Fibroblast of the aortic adventitia (primary cell): ENCODE data around the gene MORC2. TPM values are rescaled to one million over a fixed set of nuclear protein-coding genes. Genes with fewer than 3 reads are reported as not detected.

Source experiments
- DNase-seq: peaks from one replicate; pipeline ENCODE4 v3.0.0-alpha.2; 2010; ENCODE audit warnings: low read depth
- H3K4me3 ChIP-seq: 2 replicates; pipeline ENCODE4 v1.5.1; 2011; ENCODE audit warnings: low read depth, mild to moderate bottlenecking, control low read depth, low read length, moderate library complexity
- total RNA-seq: library from RNA; depleted of rRNA; stranded (reverse); fragments of >200 nt; gene quantifications from 2 replicates; pipeline ENCODE4 v1.2.3, GENCODE V29; 2012; ENCODE audit warnings: low replicate concordance
- TF ChIP-seq, protein P1 (sequence below): IDR thresholded peaks from 2 replicates; pipeline ENCODE4 v1.5.1; 2011; ENCODE audit warnings: mild to moderate bottlenecking, low read length, control low read depth, inconsistent platforms; ENCODE audit not compliant: insufficient read depth

Gene MORC2
- total RNA-seq, 1 donor = 17.7 TPM

DNA sequence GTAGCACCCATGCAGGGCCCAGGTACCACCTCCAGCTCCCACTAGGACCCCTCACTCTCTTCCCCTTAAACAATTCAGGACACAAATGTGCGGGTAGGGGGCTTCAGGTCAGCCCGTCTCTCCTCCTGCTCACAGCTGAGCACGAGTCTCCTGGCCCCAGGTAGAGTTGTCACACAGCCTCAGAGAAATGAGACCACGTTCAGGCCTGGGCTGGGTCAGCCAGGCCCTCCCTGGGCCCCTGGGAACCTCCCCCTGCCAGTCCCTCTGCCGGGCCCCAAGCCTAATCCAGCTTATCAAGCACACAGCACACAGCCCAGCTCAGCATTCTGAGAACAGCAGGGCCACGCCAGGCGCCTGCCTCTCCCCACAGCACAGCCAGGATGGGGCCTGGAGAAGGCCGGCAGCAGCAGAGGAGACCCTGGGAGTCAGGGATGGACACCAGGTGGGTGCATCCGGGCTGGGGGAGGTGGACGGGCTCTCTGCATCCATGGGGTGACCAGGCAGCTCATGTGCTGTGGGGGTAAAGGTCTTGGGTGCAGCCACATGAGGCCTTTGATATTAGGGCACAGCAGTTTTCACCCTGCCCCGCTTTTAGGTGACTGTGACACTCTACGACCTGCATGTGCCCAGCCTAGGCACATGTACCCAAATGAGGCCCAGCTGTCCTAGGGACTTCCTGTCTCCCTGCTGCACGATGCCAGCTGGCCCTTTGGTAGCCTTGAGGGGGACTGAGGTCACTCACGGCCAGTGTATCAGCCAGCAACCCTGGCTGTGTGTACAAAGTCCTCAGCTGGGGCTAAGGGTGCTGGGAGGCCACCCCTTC lies 87.0 kb downstream of the MORC2 start:
- no peak overlapping the region for H3K4me3 ChIP-seq
- TF ChIP-seq, protein P1, sequence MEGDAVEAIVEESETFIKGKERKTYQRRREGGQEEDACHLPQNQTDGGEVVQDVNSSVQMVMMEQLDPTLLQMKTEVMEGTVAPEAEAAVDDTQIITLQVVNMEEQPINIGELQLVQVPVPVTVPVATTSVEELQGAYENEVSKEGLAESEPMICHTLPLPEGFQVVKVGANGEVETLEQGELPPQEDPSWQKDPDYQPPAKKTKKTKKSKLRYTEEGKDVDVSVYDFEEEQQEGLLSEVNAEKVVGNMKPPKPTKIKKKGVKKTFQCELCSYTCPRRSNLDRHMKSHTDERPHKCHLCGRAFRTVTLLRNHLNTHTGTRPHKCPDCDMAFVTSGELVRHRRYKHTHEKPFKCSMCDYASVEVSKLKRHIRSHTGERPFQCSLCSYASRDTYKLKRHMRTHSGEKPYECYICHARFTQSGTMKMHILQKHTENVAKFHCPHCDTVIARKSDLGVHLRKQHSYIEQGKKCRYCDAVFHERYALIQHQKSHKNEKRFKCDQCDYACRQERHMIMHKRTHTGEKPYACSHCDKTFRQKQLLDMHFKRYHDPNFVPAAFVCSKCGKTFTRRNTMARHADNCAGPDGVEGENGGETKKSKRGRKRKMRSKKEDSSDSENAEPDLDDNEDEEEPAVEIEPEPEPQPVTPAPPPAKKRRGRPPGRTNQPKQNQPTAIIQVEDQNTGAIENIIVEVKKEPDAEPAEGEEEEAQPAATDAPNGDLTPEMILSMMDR = no peak
- no peak for DNase-seq

DNA sequence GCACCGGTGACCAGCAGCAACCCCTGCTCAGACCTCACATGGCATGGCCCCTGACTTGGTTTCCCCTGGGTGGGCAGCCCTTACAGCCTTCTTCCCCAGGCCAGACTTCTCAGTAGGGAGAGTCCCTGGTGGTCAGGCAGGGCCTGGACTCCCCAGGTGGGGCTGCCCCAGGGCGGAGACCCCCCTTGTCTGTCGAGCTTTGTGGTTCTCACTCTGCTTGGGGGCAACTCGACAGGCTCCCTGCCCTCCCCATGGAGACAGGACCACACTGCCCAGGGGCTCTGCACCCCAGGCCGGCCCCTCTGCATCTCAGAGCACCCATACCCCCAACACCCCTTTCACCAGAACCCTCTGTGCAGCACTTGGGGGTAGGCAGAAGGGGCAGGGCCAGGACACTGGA lies 87.7 kb downstream of the MORC2 start:
- TF ChIP-seq, protein P1 = no peak
- H3K4me3 ChIP-seq = no peak overlapping the region
- no peak for DNase-seq

GRCh38 chr22:30880181-30880601 lies 88.4 kb downstream of the MORC2 start:
- TF ChIP-seq, protein P1 = no peak
- no peak overlapping the region for H3K4me3 ChIP-seq
- DNase-seq = no peak

GRCh38 chr22:30879415-30879797 lies 89.2 kb downstream of the MORC2 start:
- no peak for DNase-seq
- TF ChIP-seq, protein P1 = no peak
- H3K4me3 ChIP-seq = no peak overlapping the region

DNA sequence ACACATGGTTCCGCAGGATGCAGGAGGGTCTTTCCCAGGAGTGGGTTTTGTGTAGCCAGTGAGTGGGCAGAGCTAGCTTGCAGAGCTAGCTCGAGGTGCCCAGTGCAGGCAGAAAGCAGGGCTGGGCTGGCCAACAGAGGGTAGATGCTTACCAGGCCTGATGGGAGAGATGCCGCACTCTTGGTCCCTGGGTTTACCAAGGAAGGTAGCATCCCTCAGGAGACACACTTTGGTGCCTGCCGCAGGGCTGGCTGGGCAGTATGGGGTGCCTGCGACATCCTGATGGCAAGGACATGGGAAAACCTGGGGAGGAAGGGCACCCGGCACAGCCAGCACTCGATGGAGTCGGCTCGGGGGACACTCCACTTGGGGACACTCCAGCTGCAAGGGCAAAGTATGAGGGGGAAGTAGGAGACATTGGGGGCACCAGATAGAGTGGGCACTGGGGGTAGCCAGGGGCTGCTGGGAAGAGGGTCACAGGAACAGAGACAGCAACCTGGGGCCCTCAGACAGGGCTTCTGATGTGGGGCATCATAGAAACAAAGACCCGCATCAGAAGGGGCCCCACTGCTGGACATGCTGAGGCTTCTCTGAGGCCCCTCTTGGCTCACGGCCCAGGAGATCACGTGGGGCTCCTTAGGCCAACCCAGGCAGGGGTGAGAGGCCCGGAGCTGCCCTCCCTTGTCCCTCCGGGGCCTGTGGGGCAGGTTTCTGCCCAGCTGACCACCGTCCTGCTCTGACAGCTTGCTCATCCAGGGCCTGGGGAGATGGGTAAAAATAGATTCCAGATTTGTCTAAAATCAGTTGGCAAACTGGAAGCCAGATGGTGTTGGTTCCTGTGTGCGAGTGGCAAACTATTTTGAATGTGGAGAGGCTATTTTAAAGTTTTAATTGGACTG lies 89.8 kb downstream of the MORC2 start:
- no peak for DNase-seq
- no peak overlapping the region for H3K4me3 ChIP-seq
- TF ChIP-seq, protein P1 = no peak

DNA sequence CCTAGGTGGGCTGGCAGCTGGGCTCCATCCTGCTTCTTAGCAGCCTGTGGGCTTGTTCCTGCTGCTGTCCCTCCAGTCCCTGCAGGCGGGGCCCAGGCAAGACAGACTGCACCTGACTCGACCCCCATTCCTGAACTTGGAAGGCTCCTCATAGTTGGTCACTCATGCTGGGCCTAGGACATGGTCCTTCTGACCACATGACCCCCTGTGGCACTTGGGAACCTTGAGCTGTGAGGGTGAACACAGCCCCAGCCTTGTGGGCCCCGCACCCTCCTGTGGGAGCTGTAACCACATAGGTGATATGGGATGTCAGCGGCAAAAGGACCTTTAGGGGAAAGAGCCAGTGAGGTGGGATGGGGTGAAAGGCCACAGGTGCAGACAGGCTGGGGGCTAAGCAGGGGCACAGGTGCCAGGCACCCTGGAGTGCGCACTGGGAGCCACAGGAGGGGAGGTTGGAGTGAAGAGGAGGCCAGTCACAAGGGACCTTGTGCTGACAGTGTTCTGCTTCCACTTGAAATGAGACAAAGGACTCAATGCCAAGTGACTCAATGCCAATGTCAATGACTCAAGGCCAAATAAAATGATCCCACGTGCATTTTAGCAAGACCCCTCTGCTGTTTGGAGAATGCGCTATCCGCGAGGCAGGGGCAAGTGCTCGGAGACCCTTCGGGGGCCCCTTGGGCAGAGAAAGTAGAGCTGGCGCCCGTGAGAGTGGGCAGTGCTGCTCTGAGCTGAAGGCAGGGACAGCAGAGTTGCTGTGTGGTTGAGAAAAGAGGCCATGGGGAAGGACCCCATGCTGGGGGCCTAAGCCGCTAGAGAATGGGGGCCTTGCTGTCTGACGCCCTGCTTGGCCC lies 90.7 kb downstream of the MORC2 start:
- TF ChIP-seq, protein P1 = no peak
- H3K4me3 ChIP-seq = no peak overlapping the region
- DNase-seq = no peak
